ENCODE results near the gene MED17. TPM values are rescaled to one million over a fixed set of nuclear protein-coding genes. Genes with fewer than 3 reads are reported as not detected.

The MED17 gene
- total RNA-seq, 6 experiments from 2014 or later = 4.8 to 10.1 (median 8.5) TPM

DNA sequence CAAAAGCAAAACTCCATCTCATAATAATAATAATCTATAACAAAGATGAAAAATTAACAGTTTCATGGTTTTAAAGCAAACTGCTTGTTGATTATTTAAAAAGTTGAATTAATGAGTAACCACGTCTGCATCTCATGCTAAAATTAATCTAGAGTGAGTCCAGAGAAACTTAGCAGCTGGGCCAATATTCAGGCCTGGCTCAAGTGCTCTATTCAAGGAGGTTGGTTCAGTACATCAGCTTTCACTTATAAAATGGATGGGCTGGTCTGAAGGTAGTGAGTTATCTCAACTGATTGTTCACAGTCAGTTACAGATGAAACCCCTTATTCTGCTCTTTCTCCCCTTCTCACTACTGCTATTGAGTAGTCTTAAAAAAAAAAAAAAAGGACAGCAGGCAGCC, 43.3 kb downstream of the MED17 start:
- H3K27me3 ChIP-seq = no peaks in the 10 kb centered on the region
- no peak for ATAC-seq
- no peak for DNase-seq
- no peak overlapping the region for H3K4me3 ChIP-seq
- H3K27ac ChIP-seq = no peak overlapping the region
- H3K36me3 ChIP-seq = no peaks in the 10 kb centered on the region
- TF ChIP-seq CTCF (IDR thresholded peaks at IDR 0.05) = no peak
- no peak for TF ChIP-seq POLR2A (IDR thresholded peaks at IDR 0.05)
- H3K4me1 ChIP-seq = peaks cover 0 to 2% (median 0%) of the 10 kb centered on the region in 4 donors
- WGBS (ENCODE audit: insufficient coverage, low coverage, low lambda C conversion rate, missing lambda C conversion rate) = 70% methylated on average over 1 of the region's 1 CpG
- H3K9me3 ChIP-seq = no peaks in the 10 kb centered on the region
- intact Hi-C loops (cut with DNase I) = no loop called here

DNA sequence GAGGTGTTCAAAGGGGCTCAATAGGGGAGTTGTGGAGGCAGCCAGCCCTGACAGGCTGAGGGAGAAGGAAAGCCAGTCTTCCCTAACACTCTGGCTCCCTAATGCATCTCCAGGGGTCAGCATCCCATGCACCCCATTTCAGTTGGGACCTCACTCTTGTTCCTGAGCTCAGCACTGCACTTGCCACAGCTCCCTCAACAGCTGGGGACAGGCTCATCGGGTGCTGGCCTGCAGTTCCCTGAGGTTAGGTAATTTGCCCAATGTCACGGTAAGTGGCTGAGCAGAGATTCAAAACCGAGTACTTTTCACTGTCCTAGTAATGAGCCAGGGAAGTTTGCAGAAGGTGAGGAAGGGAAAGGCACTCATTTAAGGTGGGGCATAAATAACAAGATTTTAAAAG, 45.5 kb downstream of the MED17 start:
- no peak overlapping the region for H3K4me3 ChIP-seq
- WGBS (ENCODE audit: insufficient coverage, low coverage, low lambda C conversion rate, missing lambda C conversion rate) = 58% methylated on average over 3 of the region's 3 CpGs
- no peaks in the 10 kb centered on the region for H3K9me3 ChIP-seq
- H3K36me3 ChIP-seq = no peaks in the 10 kb centered on the region
- intact Hi-C loops (cut with DNase I) = no loop called here
- H3K27me3 ChIP-seq = no peaks in the 10 kb centered on the region
- no peak overlapping the region for H3K27ac ChIP-seq
- H3K4me1 ChIP-seq = peaks cover 0 to 2% (median 0%) of the 10 kb centered on the region in 4 donors
- no peak for TF ChIP-seq POLR2A (IDR thresholded peaks at IDR 0.05)
- TF ChIP-seq CTCF (IDR thresholded peaks at IDR 0.05) = no peak
- no peak for ATAC-seq
- no peak for DNase-seq

DNA sequence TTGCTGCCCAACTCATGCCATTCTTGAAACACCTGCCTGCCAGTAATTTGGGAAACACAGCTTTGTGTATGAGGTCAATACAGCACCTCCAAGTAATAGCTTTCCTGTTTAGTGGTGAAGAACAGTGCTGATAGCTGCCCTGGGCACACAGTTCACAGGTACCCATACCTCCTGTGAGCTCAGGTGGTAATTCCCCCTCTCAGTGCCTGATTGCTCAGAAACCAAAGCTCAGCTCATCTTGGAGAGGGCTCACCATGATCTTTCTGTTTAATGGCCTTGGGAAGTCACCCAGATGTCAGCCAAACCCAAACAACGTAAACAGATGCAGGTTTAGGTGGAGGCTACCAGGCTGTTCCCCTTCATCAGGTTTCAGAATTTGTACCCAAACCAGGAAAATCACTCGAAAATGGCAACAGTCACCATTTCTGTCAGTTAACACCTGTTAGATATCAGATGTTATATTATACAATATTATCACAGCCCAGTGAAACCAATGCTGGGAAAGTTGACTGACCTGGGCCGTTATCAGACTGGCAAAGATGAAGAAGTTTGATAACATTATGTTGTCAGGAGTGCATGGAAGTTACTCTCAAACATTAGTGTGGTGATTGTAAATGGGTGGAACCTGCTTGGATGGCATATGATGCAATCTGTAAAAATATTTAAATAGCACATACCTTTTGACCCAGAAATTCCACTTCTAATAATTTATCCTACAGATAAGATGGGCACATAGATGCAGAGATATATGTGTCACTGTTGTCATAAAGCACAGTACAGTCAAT, 47.5 kb downstream of the MED17 start:
- intact Hi-C loops (cut with DNase I) = no loop called here

DNA sequence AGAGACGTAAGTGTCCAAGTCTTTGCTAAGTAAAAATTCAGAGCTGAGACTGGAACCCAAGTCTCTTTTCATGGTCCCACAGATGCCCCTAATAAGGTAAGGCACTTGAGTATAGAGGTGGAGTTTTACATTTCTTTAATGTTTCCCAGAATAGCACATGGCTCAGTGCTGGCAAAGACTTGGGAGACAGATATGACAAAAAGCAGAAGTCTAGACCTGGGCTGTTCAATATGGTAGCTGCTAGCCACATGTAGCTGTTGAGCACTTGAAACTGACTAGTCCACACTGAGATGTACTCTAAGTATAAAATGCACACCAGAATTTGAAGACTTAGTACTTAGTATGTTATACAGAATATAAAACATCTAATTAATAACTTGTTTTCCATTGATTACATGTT, 48.7 kb downstream of the MED17 start:
- H3K27ac ChIP-seq = no peak overlapping the region
- 27% methylated on average over 1 of the region's 1 CpG for WGBS (ENCODE audit: insufficient coverage, low coverage, low lambda C conversion rate, missing lambda C conversion rate)
- H3K27me3 ChIP-seq = no peaks in the 10 kb centered on the region
- no peak overlapping the region for H3K4me3 ChIP-seq
- H3K4me1 ChIP-seq = peaks cover 0 to 2% (median 0%) of the 10 kb centered on the region in 4 donors
- H3K36me3 ChIP-seq = no peaks in the 10 kb centered on the region
- ATAC-seq = no peak
- no peaks in the 10 kb centered on the region for H3K9me3 ChIP-seq
- DNase-seq = no peak
- TF ChIP-seq CTCF (IDR thresholded peaks at IDR 0.05) (no peak), POLR2A (IDR thresholded peaks at IDR 0.05) (no peak)
- intact Hi-C loops (cut with DNase I) = no loop called here

More for the DNA sequence above, 47.5 kb downstream of the MED17 start:
- no peaks in the 10 kb centered on the region for H3K27me3 ChIP-seq
- no peak overlapping the region for H3K4me3 ChIP-seq
- WGBS (ENCODE audit: insufficient coverage, low coverage, low lambda C conversion rate, missing lambda C conversion rate) = 43% methylated on average over 3 of the region's 3 CpGs
- H3K9me3 ChIP-seq = no peaks in the 10 kb centered on the region
- no peaks in the 10 kb centered on the region for H3K36me3 ChIP-seq
- no peak for ATAC-seq
- TF ChIP-seq CTCF (IDR thresholded peaks at IDR 0.05) (no peak), POLR2A (IDR thresholded peaks at IDR 0.05) (no peak)
- H3K27ac ChIP-seq = no peak overlapping the region
- peaks cover 0 to 2% (median 0%) of the 10 kb centered on the region in 4 donors for H3K4me1 ChIP-seq
- DNase-seq = no peak

All from right lobe of liver (tissue), 6 donors.